ENCODE results near the gene SYNJ2.

SYNJ2 gene

DNA sequence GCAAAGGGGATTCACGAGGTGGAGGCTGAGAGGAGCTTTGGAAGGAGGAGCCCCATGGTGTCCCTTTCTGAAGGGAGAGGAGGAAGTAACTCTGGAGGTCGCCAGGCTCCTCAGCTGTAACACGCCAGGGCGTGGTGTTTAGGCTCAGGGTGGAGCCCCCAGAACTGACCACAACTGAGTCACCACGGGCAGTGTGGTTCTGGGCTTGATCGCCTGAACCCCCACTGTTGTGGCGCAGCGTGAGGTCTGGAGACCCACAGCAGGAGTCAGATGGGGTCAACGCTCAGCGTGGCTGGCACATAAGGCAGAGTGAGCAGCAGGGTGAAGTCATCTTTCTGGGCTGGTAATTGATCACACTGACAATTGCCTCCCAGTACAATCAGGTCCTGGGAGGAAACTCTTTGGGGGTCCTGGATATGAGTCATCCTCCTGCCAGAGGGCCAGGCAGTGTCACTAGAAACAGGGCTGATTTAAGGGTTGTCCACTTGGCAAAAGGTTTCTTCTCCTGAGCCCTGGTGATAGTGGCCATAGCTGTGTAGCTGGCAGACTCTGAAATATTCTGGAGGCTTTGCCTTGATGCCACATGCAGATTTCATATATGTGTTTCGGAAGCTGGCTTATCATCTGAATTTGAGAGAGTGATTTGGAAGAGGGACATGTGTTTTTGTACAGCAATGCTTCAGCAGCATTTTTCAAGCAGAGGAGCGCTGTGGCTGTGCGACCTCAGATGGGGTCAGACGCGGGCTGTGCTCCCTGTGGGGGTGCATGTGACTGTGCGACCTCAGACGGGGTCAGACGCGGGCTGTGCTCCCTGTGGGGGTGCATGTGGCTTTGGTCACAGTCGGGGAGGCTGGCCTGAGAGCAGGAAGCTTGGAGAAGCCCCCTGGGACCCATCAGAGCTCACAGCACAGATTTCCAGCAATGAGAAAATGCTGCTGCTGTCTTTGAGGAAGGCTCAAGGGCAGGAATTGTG lies 50.0 kb downstream of the SYNJ2 start:
- Histone ChIP-seq H3K36me3 (ENCODE audit: control insufficient read depth in 2 of 2, insufficient read depth in 2 of 2, low read length in 2 of 2) (peaks cover 0 to 3% of the 10 kb centered on the region in 2 donors), H3K27ac (ENCODE audit: low read length) (no peak overlapping the region), H3K9me3 (ENCODE audit: control insufficient read depth in 2 of 2, low read length in 2 of 2) (no peaks in the 10 kb centered on the region), H3K4me3 (ENCODE audit: low read length in 2 of 2) (no peak overlapping the region), H3K9ac (ENCODE audit: low read length in 2 of 2) (no peak overlapping the region), H3K27me3 (ENCODE audit: control insufficient read depth in 1 of 2, insufficient read depth in 2 of 2, low read length in 2 of 2) (no peaks in the 10 kb centered on the region), H3K4me1 (ENCODE audit: control insufficient read depth, insufficient read depth, low read length) (peaks cover 42% of the 10 kb centered on the region)

DNA sequence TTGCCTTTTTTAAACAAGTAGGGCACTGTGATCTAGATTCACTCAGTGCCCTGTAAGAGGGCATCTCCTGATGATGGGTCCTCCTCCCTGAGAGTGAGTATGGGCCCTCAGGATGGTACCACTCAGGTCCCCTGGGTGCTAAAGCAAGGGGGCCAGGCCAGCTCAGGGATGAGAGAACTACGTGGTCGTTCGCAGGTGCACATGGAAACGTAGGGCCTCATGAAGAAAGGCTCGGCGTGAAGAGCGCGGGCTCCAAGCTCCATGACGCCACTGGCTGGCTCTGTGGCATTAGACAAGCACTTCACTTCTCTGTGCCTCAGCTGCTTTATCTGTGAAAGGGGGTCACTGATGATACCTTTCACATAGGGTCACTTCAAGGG lies 50.7 kb downstream of the SYNJ2 start:
- H3K4me1 ChIP-seq (ENCODE audit: control insufficient read depth, insufficient read depth, low read length), result peaks cover 35% of the 10 kb centered on the region
- H3K36me3 ChIP-seq (ENCODE audit: control insufficient read depth in 2 of 2, insufficient read depth in 2 of 2, low read length in 2 of 2), result peaks cover 0 to 3% of the 10 kb centered on the region in 2 donors
- no peak overlapping the region for H3K27ac ChIP-seq (ENCODE audit: low read length)
- H3K9me3 ChIP-seq (ENCODE audit: control insufficient read depth in 2 of 2, low read length in 2 of 2), result no peaks in the 10 kb centered on the region
- H3K27me3 ChIP-seq (ENCODE audit: control insufficient read depth in 1 of 2, insufficient read depth in 2 of 2, low read length in 2 of 2), result no peaks in the 10 kb centered on the region
- H3K4me3 ChIP-seq (ENCODE audit: low read length in 2 of 2), result no peak overlapping the region
- no peak overlapping the region for H3K9ac ChIP-seq (ENCODE audit: low read length in 2 of 2)

DNA sequence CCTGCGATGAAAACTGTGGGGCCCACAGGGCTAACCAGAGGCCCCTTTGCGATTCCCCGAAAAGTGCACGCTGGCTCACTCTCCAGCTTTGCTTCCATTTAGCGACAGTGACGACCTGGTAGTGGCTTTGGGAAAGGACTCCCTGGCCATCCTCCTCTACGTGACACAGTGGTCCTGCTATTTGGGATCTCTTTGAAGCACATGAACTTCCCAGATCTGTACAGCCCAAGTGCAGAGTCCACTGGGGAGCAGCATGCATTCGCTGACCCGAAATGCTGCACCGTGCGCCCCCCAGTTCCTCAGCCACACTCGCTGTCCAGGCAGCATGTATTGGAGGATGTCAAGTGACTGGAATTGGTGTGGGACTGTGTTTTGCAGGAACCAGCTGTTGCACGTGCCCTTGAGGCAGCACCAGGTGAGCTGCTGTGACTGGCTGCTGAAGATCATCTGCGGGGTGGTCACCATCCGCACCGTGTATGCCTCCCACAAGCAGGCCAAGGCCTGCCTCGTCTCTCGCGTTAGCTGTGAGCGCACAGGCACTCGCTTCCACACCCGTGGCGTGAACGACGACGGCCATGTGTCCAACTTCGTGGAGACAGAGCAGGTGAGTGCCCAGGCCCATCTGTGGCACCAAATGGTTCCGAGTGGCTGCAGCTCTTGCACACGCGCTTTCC lies 51.6 kb downstream of the SYNJ2 start:
- Histone ChIP-seq H3K27me3 (ENCODE audit: control insufficient read depth in 1 of 2, insufficient read depth in 2 of 2, low read length in 2 of 2) (no peaks in the 10 kb centered on the region), H3K4me3 (ENCODE audit: low read length in 2 of 2) (no peak overlapping the region), H3K9ac (ENCODE audit: low read length in 2 of 2) (no peak overlapping the region), H3K4me1 (ENCODE audit: control insufficient read depth, insufficient read depth, low read length) (peaks cover 29% of the 10 kb centered on the region), H3K27ac (ENCODE audit: low read length) (peak overlapping the region; percentile 37), H3K9me3 (ENCODE audit: control insufficient read depth in 2 of 2, low read length in 2 of 2) (no peaks in the 10 kb centered on the region), H3K36me3 (ENCODE audit: control insufficient read depth in 2 of 2, insufficient read depth in 2 of 2, low read length in 2 of 2) (peaks cover 0 to 3% of the 10 kb centered on the region in 2 donors)

DNA sequence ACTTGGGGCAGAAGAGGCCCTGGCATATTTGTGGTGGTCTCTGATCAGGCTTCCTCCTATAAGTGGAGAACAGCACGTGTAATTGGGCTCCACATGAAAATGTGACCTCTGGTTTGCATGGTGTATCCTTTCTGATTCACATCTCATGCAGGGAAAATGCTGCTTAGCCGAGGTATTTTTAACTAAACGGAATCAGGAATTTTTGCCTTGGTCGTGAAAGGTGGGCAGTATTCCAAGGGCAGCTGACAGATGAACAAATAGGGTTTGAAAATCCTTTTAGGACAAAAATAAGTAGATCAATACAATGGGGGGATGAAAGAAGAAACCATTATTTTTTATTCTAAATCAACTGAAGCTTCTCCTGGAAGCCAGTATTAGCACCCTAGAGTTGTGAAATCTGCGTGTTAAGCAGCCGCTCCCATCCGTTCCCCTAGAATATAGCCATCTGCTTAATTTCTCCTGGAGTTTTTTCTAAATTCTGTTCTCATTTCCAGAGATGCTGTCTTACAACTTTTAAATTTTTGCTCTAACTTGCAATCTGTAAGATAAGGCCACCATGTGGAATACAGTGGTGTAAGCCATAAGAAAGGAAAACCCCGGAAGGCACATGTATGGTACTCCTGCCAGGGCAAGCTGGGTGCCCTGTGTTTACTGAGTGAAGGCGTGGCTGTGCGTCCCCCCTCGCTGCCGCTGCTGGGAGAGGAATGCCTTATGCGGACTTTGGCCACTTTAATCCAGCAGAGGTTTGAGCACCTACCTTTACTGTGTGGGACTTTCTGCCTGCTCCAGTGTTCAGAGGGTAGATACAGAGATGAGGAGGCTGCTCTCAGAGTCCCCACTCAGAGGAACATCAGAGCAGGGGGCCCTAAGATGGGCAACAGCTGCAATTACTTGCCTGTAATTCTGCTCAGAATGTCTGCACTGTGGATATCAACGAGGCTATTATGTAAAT lies 52.4 kb downstream of the SYNJ2 start:
- H3K27me3 ChIP-seq (ENCODE audit: control insufficient read depth in 1 of 2, insufficient read depth in 2 of 2, low read length in 2 of 2), result no peaks in the 10 kb centered on the region
- H3K27ac ChIP-seq (ENCODE audit: low read length), result peak overlapping the region; percentile 37
- H3K4me1 ChIP-seq (ENCODE audit: control insufficient read depth, insufficient read depth, low read length), result peaks cover 32% of the 10 kb centered on the region
- no peak overlapping the region for H3K9ac ChIP-seq (ENCODE audit: low read length in 2 of 2)
- H3K36me3 ChIP-seq (ENCODE audit: control insufficient read depth in 2 of 2, insufficient read depth in 2 of 2, low read length in 2 of 2), result peaks cover 0 to 3% of the 10 kb centered on the region in 2 donors
- H3K4me3 ChIP-seq (ENCODE audit: low read length in 2 of 2), result no peak overlapping the region
- H3K9me3 ChIP-seq (ENCODE audit: control insufficient read depth in 2 of 2, low read length in 2 of 2), result no peaks in the 10 kb centered on the region

DNA sequence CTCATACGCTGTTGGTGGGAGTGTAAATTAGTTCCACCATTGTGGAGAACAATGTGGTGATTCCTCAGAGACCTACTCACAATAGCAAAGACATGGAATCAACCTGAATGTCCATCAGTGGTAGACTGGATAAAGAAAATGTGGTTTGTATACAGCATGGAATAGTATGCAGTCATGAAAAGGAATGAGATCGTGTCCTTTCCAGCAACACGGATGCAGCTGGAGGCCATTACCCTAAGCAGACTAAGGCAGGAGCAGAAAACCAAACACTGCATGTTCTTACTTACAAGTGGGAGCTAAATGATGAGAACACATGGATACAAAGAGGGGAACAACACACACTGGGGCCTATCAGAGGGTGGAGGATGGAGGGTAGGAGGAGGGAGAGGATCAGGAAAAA lies 54.6 kb downstream of the SYNJ2 start:
- H3K9ac ChIP-seq (ENCODE audit: low read length in 2 of 2), result no peak overlapping the region
- H3K9me3 ChIP-seq (ENCODE audit: control insufficient read depth in 2 of 2, low read length in 2 of 2), result no peaks in the 10 kb centered on the region
- H3K4me1 ChIP-seq (ENCODE audit: control insufficient read depth, insufficient read depth, low read length), result peaks cover 54% of the 10 kb centered on the region
- no peaks in the 10 kb centered on the region for H3K27me3 ChIP-seq (ENCODE audit: control insufficient read depth in 1 of 2, insufficient read depth in 2 of 2, low read length in 2 of 2)
- no peak overlapping the region for H3K27ac ChIP-seq (ENCODE audit: low read length)
- H3K36me3 ChIP-seq (ENCODE audit: control insufficient read depth in 2 of 2, insufficient read depth in 2 of 2, low read length in 2 of 2), result peaks cover 0 to 3% of the 10 kb centered on the region in 2 donors
- H3K4me3 ChIP-seq (ENCODE audit: low read length in 2 of 2), result no peak overlapping the region

DNA sequence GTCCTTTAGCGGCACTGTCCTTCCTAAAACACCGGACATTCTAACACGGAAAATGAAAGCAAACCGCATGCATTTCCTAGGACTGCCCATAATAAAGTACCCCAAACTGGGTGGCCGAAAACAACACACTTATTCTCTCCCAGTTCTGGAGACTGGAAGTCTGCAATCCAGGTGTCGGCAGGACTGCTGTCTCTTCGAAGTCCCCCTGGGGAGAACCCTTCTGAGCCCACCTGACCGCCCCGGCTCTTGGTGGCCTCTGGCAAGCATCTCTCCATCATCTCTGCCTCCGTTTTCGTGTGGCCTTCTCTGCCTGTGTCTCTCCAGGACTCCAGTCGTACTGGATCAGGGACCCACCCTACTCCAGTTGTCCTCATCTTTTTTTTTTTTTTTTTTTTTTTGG lies 55.4 kb downstream of the SYNJ2 start:
- no peak overlapping the region for H3K4me3 ChIP-seq (ENCODE audit: low read length in 2 of 2)
- peaks cover 0 to 3% of the 10 kb centered on the region in 2 donors for H3K36me3 ChIP-seq (ENCODE audit: control insufficient read depth in 2 of 2, insufficient read depth in 2 of 2, low read length in 2 of 2)
- peaks cover 54% of the 10 kb centered on the region for H3K4me1 ChIP-seq (ENCODE audit: control insufficient read depth, insufficient read depth, low read length)
- H3K27me3 ChIP-seq (ENCODE audit: control insufficient read depth in 1 of 2, insufficient read depth in 2 of 2, low read length in 2 of 2), result no peaks in the 10 kb centered on the region
- H3K9me3 ChIP-seq (ENCODE audit: control insufficient read depth in 2 of 2, low read length in 2 of 2), result no peaks in the 10 kb centered on the region
- no peak overlapping the region for H3K9ac ChIP-seq (ENCODE audit: low read length in 2 of 2)
- no peak overlapping the region for H3K27ac ChIP-seq (ENCODE audit: low read length)

DNA sequence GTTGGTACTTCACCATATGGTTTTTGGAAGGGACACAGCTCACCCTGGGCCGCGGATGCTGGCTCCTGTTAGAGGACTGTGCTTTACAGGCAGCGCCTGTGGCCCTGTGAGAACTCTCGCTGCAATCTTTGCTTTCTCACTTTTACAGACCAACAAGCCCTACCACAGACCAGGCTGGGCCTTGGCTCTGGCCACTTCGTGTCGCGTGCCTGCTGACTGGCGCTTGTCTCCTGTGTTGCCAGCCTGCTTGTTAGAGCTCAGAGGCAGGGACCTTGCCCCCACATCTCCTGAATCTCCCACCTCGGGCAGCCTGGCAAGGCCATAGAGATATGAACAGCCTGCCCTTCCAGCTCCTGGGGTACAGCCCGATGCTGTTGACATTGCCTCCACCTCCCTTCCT lies 56.1 kb downstream of the SYNJ2 start:
- no peak overlapping the region for H3K9ac ChIP-seq (ENCODE audit: low read length in 2 of 2)
- no peak overlapping the region for H3K4me3 ChIP-seq (ENCODE audit: low read length in 2 of 2)
- H3K36me3 ChIP-seq (ENCODE audit: control insufficient read depth in 2 of 2, insufficient read depth in 2 of 2, low read length in 2 of 2), result peaks cover 0 to 3% of the 10 kb centered on the region in 2 donors
- H3K4me1 ChIP-seq (ENCODE audit: control insufficient read depth, insufficient read depth, low read length), result peaks cover 57% of the 10 kb centered on the region
- no peak overlapping the region for H3K27ac ChIP-seq (ENCODE audit: low read length)
- H3K27me3 ChIP-seq (ENCODE audit: control insufficient read depth in 1 of 2, insufficient read depth in 2 of 2, low read length in 2 of 2), result no peaks in the 10 kb centered on the region
- H3K9me3 ChIP-seq (ENCODE audit: control insufficient read depth in 2 of 2, low read length in 2 of 2), result no peaks in the 10 kb centered on the region

DNA sequence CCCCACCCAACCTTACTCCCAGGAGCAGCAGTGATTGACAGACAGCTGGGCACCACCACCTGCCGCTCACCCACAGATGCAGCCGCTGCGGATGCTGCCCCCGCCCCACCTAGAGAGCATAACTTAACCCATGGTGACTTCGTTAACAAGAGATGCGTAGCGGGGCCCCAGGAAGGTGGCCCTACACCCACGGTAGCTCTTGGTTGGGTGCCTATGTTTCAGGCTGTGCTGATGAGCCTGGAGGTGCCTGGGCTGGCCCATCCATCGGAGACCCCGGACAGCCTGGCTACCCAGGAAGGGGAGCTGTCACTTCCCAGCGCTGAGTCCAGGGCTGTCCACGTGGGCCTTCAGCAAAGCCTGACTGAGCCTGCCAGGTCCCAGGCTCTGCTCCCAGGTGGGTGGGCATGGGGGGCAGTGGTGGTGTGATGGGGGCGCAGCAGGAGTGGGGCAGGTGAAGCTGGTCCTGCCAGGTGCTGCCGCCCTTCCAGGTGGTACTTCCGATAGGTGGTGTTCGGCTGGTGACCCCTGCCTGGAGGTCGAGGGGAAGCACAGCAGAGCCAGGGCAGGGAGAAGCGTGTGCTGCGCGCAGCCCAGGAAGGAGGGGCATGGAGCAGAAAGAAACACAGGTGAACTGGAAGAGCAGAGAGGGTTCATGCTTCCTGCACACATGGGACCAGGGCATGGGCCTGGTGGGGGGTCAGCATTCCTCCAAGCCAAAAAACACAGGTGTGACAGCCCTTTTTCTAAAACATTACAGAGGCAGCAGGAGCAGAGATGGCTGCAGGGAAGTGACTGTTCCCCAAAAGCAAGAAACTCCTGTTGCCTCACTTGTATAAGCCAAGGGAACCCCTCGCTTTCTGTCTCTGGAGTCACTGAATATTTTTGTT lies 56.9 kb downstream of the SYNJ2 start:
- Histone ChIP-seq H3K27ac (ENCODE audit: low read length) (no peak overlapping the region), H3K9me3 (ENCODE audit: control insufficient read depth in 2 of 2, low read length in 2 of 2) (no peaks in the 10 kb centered on the region), H3K9ac (ENCODE audit: low read length in 2 of 2) (no peak overlapping the region), H3K4me3 (ENCODE audit: low read length in 2 of 2) (no peak overlapping the region), H3K36me3 (ENCODE audit: control insufficient read depth in 2 of 2, insufficient read depth in 2 of 2, low read length in 2 of 2) (peaks cover 0 to under 1% of the 10 kb centered on the region in 2 donors), H3K27me3 (ENCODE audit: control insufficient read depth in 1 of 2, insufficient read depth in 2 of 2, low read length in 2 of 2) (no peaks in the 10 kb centered on the region), H3K4me1 (ENCODE audit: control insufficient read depth, insufficient read depth, low read length) (peaks cover 58% of the 10 kb centered on the region)

DNA sequence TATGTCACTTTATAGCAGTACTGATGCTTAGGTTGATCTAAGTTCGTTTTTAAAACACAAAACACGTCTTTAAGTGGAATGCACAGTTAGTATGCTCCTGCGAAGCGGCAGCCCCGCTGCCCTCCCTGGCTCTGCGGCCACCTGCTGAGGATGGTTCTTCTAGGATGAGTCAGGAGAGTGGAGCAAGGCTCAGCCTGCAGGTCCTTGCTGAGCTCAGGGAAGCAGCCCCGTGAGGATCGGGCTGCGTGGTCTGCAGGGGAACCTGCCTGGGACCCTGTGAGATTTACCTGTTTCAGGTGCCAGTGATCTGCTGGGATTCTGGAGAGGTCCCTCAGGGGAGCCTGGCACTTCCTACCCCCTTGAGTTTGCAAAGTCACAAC lies 57.5 kb downstream of the SYNJ2 start:
- Histone ChIP-seq H3K9ac (ENCODE audit: low read length in 2 of 2) (no peak overlapping the region), H3K36me3 (ENCODE audit: control insufficient read depth in 2 of 2, insufficient read depth in 2 of 2, low read length in 2 of 2) (peaks cover 0 to 2% of the 10 kb centered on the region in 2 donors), H3K27ac (ENCODE audit: low read length) (no peak overlapping the region), H3K9me3 (ENCODE audit: control insufficient read depth in 2 of 2, low read length in 2 of 2) (no peaks in the 10 kb centered on the region), H3K4me1 (ENCODE audit: control insufficient read depth, insufficient read depth, low read length) (peaks cover 59% of the 10 kb centered on the region), H3K4me3 (ENCODE audit: low read length in 2 of 2) (no peak overlapping the region), H3K27me3 (ENCODE audit: control insufficient read depth in 1 of 2, insufficient read depth in 2 of 2, low read length in 2 of 2) (no peaks in the 10 kb centered on the region)

All from stomach smooth muscle (tissue), 2 donors.